Type B pancreatic cell (in vitro differentiated cells): ENCODE measurements around the gene PUS1. TPM values are rescaled to one million over a fixed set of nuclear protein-coding genes. Genes with fewer than 3 reads are reported as not detected.
A peak's percentile ranks its signal among the peaks of the same experiment; 100 is the strongest.

Experiments
- DNase-seq: peaks from one replicate; pipeline ENCODE4 v3.0.0; 2021; ENCODE audit warnings: mixed read lengths; ENCODE audit not compliant: unreplicated experiment; ENCODE audit errors: extremely low spot score
- H3K27ac Mint-ChIP-seq: 2 replicates; pipeline ENCODE4 v1.8.0; 2021; ENCODE audit warnings: mild to moderate bottlenecking, mixed read lengths
- H3K27me3 Mint-ChIP-seq: 2 replicates; pipeline ENCODE4 v1.8.0; 2021; ENCODE audit warnings: mixed read lengths
- H3K36me3 Mint-ChIP-seq: 2 replicates; pipeline ENCODE4 v1.8.0; 2021; ENCODE audit warnings: mixed read lengths
- H3K4me1 Mint-ChIP-seq: one replicate; pipeline ENCODE4 v1.8.0; 2021; ENCODE audit warnings: mixed read lengths; ENCODE audit not compliant: unreplicated experiment
- H3K4me3 Mint-ChIP-seq: 2 replicates; pipeline ENCODE4 v1.8.0; 2021; ENCODE audit warnings: mild to moderate bottlenecking, mixed read lengths
- H3K9me3 Mint-ChIP-seq: 2 replicates; pipeline ENCODE4 v1.8.0; 2021; ENCODE audit warnings: mixed read lengths
- CTCF ChIP-seq: fragments of 200-600 bp; sonication (generic); conservative IDR thresholded peaks from 2 replicates; pipeline ENCODE4 v1.5.0; 2021; ENCODE audit warnings: antibody characterized with exemption, mild to moderate bottlenecking
- total RNA-seq: library from RNA; stranded (reverse); gene quantifications from 2 replicates; pipeline ENCODE4 v1.2.1, GENCODE V29; 2021; ENCODE audit warnings: low replicate concordance

The PUS1 gene
- total RNA-seq, 1 donor from 2014 or later = 38.1 TPM

GRCh38 chr12:131917139-131917710, 11.9 kb upstream of the PUS1 start:
- H3K4me3 Mint-ChIP-seq = no peak overlapping the region
- H3K27ac Mint-ChIP-seq = no peak overlapping the region
- H3K9me3 Mint-ChIP-seq = no peaks in the 10 kb centered on the region
- no peaks in the 10 kb centered on the region for H3K4me1 Mint-ChIP-seq
- no peak for TF ChIP-seq CTCF
- no peaks in the 10 kb centered on the region for H3K27me3 Mint-ChIP-seq
- peaks cover 5% of the 10 kb centered on the region for H3K36me3 Mint-ChIP-seq
- DNase-seq = peak; percentile 90

- no peak for DNase-seq
- H3K27me3 Mint-ChIP-seq = no peaks in the 10 kb centered on the region
- no peak overlapping the region for H3K4me3 Mint-ChIP-seq
- H3K4me1 Mint-ChIP-seq = no peaks in the 10 kb centered on the region
- no peak for TF ChIP-seq CTCF
- H3K36me3 Mint-ChIP-seq = peaks cover 5% of the 10 kb centered on the region
- H3K27ac Mint-ChIP-seq = no peak overlapping the region
- no peaks in the 10 kb centered on the region for H3K9me3 Mint-ChIP-seq
Measured at GRCh38 chr12:131917711-131918306, 11.3 kb upstream of the PUS1 start.

- Mint-ChIP-seq H3K27me3 (no peaks in the 10 kb centered on the region), H3K36me3 (peaks cover 5% of the 10 kb centered on the region), H3K4me1 (no peaks in the 10 kb centered on the region), H3K9me3 (no peaks in the 10 kb centered on the region), H3K27ac (no peak overlapping the region), H3K4me3 (no peak overlapping the region)
- no peak for TF ChIP-seq CTCF
- no peak for DNase-seq
Measured at GRCh38 chr12:131918311-131919050, 10.6 kb upstream of the PUS1 start.

GRCh38 chr12:131919051-131919347, 10.1 kb upstream of the PUS1 start:
- Mint-ChIP-seq H3K27ac (no peak overlapping the region), H3K4me1 (no peaks in the 10 kb centered on the region), H3K9me3 (no peaks in the 10 kb centered on the region), H3K27me3 (no peaks in the 10 kb centered on the region), H3K4me3 (no peak overlapping the region), H3K36me3 (peaks cover 5% of the 10 kb centered on the region)
- no peak for DNase-seq
- TF ChIP-seq CTCF = no peak

- Mint-ChIP-seq H3K4me1 (no peaks in the 10 kb centered on the region), H3K27ac (no peak overlapping the region), H3K4me3 (no peak overlapping the region), H3K27me3 (no peaks in the 10 kb centered on the region), H3K36me3 (peaks cover 5% of the 10 kb centered on the region), H3K9me3 (no peaks in the 10 kb centered on the region)
- no peak for DNase-seq
- TF ChIP-seq CTCF = no peak
Measured at GRCh38 chr12:131919366-131920156, 9.5 kb upstream of the PUS1 start.
